Measurements from ENCODE around the gene ZFP92.

DNA sequence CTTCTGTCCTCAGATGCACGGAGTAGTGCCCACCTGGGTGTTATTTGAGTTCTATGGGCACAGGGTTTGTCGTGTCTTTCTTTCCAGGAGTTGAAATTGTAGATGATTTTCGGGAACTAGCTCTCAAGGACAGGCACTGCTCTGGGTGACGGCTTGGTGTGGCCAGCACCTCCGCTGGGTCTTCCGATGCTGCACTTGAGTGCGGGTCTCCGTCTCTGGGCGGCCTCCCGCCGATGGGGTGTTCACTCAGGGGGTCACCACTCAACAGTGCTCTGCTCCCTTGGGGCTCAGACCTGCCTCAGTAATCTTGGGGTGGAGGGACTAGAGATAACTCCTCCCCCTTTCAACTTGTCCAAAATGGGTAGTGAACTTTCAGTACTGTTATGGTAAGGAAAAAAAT, 2.5 kb downstream of the ZFP92 start:
- TF ChIP-seq, protein P1, sequence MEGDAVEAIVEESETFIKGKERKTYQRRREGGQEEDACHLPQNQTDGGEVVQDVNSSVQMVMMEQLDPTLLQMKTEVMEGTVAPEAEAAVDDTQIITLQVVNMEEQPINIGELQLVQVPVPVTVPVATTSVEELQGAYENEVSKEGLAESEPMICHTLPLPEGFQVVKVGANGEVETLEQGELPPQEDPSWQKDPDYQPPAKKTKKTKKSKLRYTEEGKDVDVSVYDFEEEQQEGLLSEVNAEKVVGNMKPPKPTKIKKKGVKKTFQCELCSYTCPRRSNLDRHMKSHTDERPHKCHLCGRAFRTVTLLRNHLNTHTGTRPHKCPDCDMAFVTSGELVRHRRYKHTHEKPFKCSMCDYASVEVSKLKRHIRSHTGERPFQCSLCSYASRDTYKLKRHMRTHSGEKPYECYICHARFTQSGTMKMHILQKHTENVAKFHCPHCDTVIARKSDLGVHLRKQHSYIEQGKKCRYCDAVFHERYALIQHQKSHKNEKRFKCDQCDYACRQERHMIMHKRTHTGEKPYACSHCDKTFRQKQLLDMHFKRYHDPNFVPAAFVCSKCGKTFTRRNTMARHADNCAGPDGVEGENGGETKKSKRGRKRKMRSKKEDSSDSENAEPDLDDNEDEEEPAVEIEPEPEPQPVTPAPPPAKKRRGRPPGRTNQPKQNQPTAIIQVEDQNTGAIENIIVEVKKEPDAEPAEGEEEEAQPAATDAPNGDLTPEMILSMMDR (conservative IDR thresholded peaks at IDR 0.05; ENCODE audit: low read length), result no peak
- no peak for TF ChIP-seq EZH2phosphoT487 (IDR thresholded peaks at IDR 0.05; ENCODE audit: borderline replicate concordance)

Data from Loucy (cell line).